Choroid plexus epithelial cell (primary cell): ENCODE measurements around the gene POLR2E.

ENCODE experiments used
- DNase-seq: peaks from one replicate; pipeline ENCODE4 v3.0.0-alpha.2; 2010; ENCODE audit warnings: low read depth
- H3K4me3 ChIP-seq: 2 replicates; pipeline ENCODE4 v1.5.1; 2011; ENCODE audit warnings: low read depth, mild to moderate bottlenecking, control low read depth, low read length, moderate library complexity
- CTCF ChIP-seq: conservative IDR thresholded peaks from 2 replicates; pipeline ENCODE4 v1.5.1; 2011; ENCODE audit warnings: low read depth, mild to moderate bottlenecking, control low read depth, inconsistent platforms, low read length, moderate library complexity

The POLR2E gene

DNA sequence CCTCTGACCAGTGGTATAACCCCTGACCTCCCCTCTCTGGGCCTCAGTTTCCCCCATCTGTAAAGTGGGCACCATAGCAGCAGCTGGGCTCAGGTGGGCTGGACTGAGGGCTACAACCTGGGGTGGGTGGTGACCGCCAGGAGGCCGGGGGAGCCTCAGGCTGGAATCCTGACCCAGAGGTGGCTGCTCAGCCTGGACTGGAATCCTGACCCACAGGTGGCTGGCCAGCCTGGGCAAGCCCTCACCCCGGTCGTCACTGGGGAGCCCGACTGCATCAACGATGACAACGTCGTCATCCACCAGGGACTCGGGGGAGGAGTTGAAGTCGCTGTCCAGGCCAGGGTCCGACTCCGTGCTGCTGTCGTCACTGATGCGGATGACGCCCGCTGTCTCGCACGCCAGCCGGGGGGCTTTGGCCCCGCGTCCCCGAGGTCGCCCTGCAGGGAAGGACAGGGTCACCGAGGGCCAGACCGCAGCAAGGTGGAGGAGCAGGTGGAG lies 18.9 kb upstream of the POLR2E start:
- DNase-seq, result no peak
- TF ChIP-seq CTCF, result no peak
- H3K4me3 ChIP-seq, result no peak overlapping the region

- TF ChIP-seq CTCF, result peak; percentile 79
- DNase-seq, result peak; percentile 98
- H3K4me3 ChIP-seq, result no peak overlapping the region
Observed at GRCh38 chr19:1113030-1113985, 18.1 kb upstream of the POLR2E start.

DNA sequence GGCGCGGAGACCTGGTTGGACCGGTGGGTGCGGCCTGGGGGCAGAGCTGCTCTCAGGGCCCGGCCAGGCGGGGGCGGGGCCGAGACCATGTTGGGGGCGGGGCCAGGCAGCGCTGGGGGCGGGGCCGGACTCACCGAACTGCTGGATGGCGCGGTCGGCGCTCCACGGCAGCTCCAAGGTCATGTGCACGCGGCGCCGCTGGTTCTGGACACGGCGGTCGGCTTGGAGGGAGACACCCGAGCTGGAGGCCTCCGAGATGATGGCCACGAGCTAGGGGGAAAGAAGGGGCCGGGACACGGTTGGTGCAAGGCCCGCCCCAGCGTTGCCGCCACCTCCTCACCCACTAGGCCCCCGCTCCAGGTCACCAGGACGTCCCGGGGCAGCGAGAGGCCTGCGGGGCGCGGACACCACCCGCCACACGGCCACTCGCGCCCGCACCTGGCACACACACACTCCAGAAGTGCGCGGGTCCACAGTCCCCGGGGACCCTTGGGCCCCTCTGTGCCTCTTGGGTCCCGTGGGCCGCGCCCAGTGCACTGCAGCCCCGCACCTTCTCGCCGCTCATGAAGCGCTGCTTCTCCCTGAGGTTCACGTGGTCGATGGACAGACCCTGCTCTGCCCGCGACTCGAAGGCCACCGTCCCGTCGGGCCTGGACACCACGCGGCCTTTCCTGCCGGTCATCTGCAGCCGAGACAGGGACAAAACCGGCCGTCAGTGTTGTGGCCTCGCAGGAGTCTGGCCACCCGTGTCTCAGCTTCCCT lies 17.3 kb upstream of the POLR2E start:
- H3K4me3 ChIP-seq, result no peak overlapping the region
- TF ChIP-seq CTCF, result no peak
- DNase-seq, result no peak

DNA sequence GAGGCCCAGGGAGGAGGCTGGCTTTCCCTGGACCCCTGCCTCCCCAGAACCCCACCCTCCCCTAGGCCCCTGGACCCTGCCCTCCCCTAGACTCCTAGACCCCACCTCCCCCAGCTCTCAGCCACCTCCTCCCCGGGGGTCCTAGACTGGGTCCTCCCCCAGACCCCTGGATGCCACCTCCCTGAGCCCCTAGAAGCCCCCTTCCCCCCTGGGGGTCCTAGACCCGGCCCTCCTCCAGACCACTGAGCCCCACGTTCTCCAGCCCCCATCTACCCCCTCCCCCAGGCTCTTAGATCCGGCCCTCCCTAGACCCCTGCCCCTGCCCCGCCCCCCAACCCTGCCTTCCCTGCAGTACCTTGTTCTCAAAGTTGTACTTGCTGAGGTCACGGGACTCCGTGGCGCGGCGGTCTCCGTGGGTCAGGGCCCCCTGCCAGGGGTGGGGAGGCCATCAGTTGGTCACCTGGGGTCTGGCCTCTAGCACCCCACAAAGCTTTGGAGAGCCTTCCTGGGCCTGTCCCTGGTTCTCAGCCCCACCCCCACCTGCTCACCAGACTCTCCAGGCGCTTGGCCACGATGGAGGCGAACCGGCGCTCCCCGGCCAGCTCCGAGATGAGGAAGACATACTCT lies 16.6 kb upstream of the POLR2E start:
- H3K4me3 ChIP-seq, result no peak overlapping the region
- TF ChIP-seq CTCF, result no peak

GRCh38 chr19:1110809-1111640 lies 15.8 kb upstream of the POLR2E start:
- no peak for TF ChIP-seq CTCF
- no peak for DNase-seq
- H3K4me3 ChIP-seq, result no peak overlapping the region

More for the DNA sequence above, 16.6 kb upstream of the POLR2E start:
- no peak for DNase-seq
